ENCODE data around the gene SLC4A8.
"Not testable (repeated sequence)": the region's sequence is repeated elsewhere in the genome, so short reads cannot be mapped to it uniquely, and the experiment has no call there.

The SLC4A8 gene

GRCh38 chr12:51430196-51430895 lies 5.7 kb downstream of the SLC4A8 start:
- no peak for DNase-seq

- DNase-seq = no peak
These were observed 8.3 kb downstream of the SLC4A8 start for GRCh38 chr12:51432921-51433320.

- no peak for DNase-seq
These were observed 9.7 kb downstream of the SLC4A8 start for GRCh38 chr12:51434305-51434704.

- DNase-seq = no peak
These were observed 12.8 kb downstream of the SLC4A8 start for GRCh38 chr12:51437431-51437830.

GRCh38 chr12:51439330-51439729 lies 14.7 kb downstream of the SLC4A8 start:
- no peak for DNase-seq

- no peak for DNase-seq
These were observed 17.0 kb downstream of the SLC4A8 start for GRCh38 chr12:51441583-51441982.

GRCh38 chr12:51442324-51442723 lies 17.7 kb downstream of the SLC4A8 start:
- DNase-seq = no peak

GRCh38 chr12:51443573-51443972 lies 18.9 kb downstream of the SLC4A8 start:
- DNase-seq = no peak

- DNase-seq = no peak
These were observed 24.1 kb downstream of the SLC4A8 start for GRCh38 chr12:51448618-51449256.

- DNase-seq = no peak
These were observed 25.1 kb downstream of the SLC4A8 start for GRCh38 chr12:51449580-51450246.

- DNase-seq = no peak
These were observed 25.7 kb downstream of the SLC4A8 start for GRCh38 chr12:51450333-51450732.

GRCh38 chr12:51450806-51451205 lies 26.2 kb downstream of the SLC4A8 start:
- no peak for DNase-seq

- not testable (repeated sequence) for DNase-seq
These were observed 29.4 kb downstream of the SLC4A8 start for GRCh38 chr12:51454016-51454415.

- not testable (repeated sequence) for DNase-seq
These were observed 30.4 kb downstream of the SLC4A8 start for GRCh38 chr12:51455050-51455449.

- no peak for DNase-seq
These were observed 34.0 kb downstream of the SLC4A8 start for GRCh38 chr12:51458635-51459034.

- no peak for DNase-seq
These were observed 35.9 kb downstream of the SLC4A8 start for GRCh38 chr12:51460519-51460918.

GRCh38 chr12:51465491-51465890 lies 40.9 kb downstream of the SLC4A8 start:
- no peak for DNase-seq

- no peak for DNase-seq
These were observed 45.5 kb downstream of the SLC4A8 start for GRCh38 chr12:51470116-51470515.

- no peak for DNase-seq
These were observed 46.7 kb downstream of the SLC4A8 start for GRCh38 chr12:51471111-51471864.

- DNase-seq = no peak
These were observed 48.4 kb downstream of the SLC4A8 start for GRCh38 chr12:51472984-51473383.

- no peak for DNase-seq
These were observed 49.3 kb downstream of the SLC4A8 start for GRCh38 chr12:51473947-51474346.

- no peak for DNase-seq
These were observed 50.9 kb downstream of the SLC4A8 start for GRCh38 chr12:51475543-51475942.

- DNase-seq = no peak
These were observed 56.3 kb downstream of the SLC4A8 start for GRCh38 chr12:51480978-51481377.

All from activated T-cell treated with anti-CD3 and anti-CD28 coated beads, Interleukin-2, amount 50 U/mL, for 1 hour (primary cell).